LNCaP clone FGC (cell line): ENCODE measurements around the gene PPM1M.

Experiments
- DNase-seq: peaks from one replicate; pipeline ENCODE4 v3.0.0-alpha.2; 2011; ENCODE audit warnings: low read depth
- H3K4me3 ChIP-seq: 2 replicates; pipeline ENCODE4 v1.5.1; 2011; ENCODE audit warnings: mild to moderate bottlenecking, low read depth, low read length, control low read depth
- TF ChIP-seq, protein P1 (sequence below): IDR thresholded peaks from 2 replicates; pipeline ENCODE4 v1.5.1; 2012; ENCODE audit warnings: mild to moderate bottlenecking; ENCODE audit not compliant: control insufficient read depth, insufficient read depth; ENCODE audit errors: extremely low read depth

The PPM1M gene

GRCh38 chr3:52208556-52208955 is 37.0 kb upstream of the PPM1M start:
- no peak overlapping the region for H3K4me3 ChIP-seq
- DNase-seq, result no peak
- TF ChIP-seq, protein P1, sequence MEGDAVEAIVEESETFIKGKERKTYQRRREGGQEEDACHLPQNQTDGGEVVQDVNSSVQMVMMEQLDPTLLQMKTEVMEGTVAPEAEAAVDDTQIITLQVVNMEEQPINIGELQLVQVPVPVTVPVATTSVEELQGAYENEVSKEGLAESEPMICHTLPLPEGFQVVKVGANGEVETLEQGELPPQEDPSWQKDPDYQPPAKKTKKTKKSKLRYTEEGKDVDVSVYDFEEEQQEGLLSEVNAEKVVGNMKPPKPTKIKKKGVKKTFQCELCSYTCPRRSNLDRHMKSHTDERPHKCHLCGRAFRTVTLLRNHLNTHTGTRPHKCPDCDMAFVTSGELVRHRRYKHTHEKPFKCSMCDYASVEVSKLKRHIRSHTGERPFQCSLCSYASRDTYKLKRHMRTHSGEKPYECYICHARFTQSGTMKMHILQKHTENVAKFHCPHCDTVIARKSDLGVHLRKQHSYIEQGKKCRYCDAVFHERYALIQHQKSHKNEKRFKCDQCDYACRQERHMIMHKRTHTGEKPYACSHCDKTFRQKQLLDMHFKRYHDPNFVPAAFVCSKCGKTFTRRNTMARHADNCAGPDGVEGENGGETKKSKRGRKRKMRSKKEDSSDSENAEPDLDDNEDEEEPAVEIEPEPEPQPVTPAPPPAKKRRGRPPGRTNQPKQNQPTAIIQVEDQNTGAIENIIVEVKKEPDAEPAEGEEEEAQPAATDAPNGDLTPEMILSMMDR, result no peak

DNA sequence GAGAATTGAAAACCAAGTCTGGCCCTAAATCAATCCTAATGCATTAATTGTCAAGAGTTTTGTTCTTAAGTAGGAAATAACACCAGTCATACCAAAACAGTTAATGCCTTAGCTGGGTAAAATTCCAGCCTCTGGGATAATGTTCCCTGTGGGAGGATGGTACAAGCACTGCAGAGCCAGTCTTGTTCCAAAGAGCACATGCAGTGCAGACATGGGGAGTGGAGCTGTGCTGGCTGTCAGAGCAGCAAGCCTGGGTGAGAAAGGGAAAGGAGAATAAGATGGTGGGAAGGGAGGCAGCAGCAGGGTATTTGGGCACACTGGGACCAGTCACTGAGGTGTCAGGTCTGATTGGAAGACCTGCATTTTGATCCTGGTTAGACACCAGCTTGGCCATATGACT is 35.5 kb upstream of the PPM1M start:
- no peak overlapping the region for H3K4me3 ChIP-seq
- TF ChIP-seq, protein P1, result no peak
- DNase-seq, result no peak

- no peak overlapping the region for H3K4me3 ChIP-seq
- TF ChIP-seq, protein P1, result no peak
- DNase-seq, result peak; percentile 95
Measured at GRCh38 chr3:52210550-52211046, 35.0 kb upstream of the PPM1M start.

- TF ChIP-seq, protein P1, result no peak
- H3K4me3 ChIP-seq, result no peak overlapping the region
- DNase-seq, result no peak
Measured at GRCh38 chr3:52211268-52211891, 34.2 kb upstream of the PPM1M start.

DNA sequence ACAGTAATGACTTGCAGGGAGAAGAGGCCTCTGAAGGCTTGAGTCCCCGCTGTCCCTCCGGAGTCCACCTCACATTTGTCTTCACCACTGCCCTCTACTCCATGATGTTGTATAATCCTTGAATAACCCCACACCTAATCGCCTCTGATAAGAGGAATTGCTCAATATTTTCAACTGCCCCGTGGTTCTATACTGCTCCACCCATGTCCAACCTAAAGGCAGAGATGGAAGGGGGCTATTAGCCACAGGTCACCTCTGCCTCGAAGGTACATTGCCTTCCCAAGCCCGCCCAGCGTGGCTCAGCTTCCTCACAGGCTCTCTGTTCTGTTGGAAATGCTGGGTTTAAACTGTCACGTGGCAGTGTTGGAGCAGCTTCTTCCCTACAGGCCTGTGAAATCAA is 32.6 kb upstream of the PPM1M start:
- DNase-seq, result no peak
- TF ChIP-seq, protein P1, result no peak
- H3K4me3 ChIP-seq, result no peak overlapping the region

- TF ChIP-seq, protein P1, result no peak
- DNase-seq, result no peak
- H3K4me3 ChIP-seq, result no peak overlapping the region
Measured at GRCh38 chr3:52213901-52214300, 31.7 kb upstream of the PPM1M start.

DNA sequence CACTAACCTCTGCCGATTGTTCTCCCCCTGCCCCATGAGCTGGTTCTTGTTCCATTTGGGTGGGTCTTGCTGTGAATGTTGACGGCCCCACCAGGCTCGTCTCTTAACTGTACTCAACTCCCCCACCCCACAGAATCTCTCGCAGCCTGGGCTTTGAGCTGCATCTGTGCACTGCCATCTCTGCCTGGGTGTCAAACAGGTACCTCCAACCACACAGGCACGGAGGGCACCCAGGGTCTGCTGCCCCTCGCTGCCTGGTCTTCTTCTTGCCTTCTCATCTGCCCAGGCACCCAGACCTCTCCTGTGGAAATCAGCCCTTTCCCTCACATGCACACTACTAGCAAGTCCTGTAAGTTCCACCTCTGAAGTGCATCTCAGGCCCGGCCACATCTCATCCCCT is 30.2 kb upstream of the PPM1M start:
- H3K4me3 ChIP-seq, result no peak overlapping the region
- DNase-seq, result no peak
- TF ChIP-seq, protein P1, result no peak
